Stimulated activated CD8-positive, alpha-beta memory T cell treated with anti-CD3 and anti-CD28 coated beads, Interleukin-7, amount 100 ng/mL, for 1 hour (primary cell): Measurements from ENCODE around the gene MTX1.

Experiments
- DNase-seq, 2 donors: peaks; one replicate each; pipeline ENCODE4 v3.0.0-alpha.2; 2020; ENCODE audit warnings: low read depth in 2 of 2

Gene MTX1

DNA sequence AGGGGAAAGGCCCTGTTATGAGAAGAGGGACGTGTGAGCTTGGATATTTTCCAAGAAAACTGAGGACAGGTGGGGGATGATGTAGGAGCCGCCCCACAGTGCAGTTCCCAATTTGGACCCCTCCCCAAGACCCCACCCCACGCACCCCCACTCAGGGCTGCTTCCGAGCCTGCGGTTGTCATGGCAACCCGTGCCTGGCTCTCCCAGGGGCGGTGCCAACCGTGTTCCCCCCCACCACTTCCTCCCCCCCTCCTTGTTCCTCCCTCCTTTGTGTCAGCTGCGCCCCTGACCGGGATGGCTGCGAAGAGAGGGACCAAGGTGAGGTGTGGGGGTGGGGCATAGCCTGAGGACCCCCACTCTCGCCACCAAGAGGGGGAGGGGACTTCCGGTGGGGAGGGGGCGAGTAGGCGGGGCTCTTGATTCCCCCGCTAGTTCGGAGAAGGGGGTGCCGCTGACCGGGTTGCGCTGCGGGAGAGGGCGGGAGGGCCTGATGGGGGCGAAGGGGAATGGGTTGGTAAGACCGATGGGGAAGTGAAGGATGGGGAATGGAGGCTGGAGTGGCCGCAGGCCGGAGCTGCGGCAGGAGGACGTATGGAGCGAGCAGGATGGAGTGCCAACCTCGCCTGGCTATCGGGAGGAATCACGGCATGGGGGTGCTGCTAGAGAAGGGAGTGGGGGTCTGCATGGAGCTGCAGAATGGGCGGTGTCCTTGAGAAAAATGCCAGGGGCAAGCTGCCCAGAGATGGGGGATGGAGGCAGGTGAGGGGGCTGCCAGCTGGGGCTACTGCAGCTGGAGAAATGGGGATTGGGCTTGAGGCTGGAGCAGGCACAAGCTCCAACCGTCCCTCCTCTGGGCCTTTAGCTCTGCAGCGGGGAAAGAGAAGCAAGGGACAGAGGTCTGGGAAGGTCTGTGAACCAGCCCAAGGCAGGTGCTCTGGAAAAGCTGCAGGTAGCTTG, 33.9 kb upstream of the MTX1 start:
- DNase-seq = no peak

DNA sequence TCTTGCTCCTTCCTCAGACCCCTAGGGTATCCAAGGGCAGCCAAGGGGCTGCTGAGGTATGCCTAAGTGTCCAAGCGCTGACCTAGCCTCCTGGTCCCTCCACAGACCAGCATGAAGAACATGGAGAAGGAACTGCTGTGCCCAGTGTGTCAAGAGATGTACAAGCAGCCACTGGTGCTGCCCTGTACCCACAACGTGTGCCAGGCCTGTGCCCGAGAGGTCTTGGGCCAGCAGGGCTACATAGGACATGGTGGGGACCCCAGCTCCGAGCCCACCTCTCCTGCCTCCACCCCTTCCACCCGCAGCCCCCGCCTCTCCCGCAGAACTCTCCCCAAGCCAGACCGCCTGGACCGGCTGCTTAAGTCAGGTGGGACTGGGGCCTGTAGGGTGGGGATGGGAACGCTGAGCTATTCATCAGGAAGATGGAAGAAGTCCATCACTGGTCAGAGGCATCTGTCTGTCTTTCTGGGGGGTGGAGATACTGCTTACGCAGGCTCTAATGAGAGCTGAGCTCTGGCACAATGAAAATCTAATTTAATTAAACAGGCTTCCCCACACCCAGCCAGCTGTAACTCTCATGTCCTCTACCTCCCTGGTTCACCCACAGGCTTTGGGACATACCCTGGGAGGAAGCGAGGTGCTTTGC, 33.1 kb upstream of the MTX1 start:
- DNase-seq = no peak

DNA sequence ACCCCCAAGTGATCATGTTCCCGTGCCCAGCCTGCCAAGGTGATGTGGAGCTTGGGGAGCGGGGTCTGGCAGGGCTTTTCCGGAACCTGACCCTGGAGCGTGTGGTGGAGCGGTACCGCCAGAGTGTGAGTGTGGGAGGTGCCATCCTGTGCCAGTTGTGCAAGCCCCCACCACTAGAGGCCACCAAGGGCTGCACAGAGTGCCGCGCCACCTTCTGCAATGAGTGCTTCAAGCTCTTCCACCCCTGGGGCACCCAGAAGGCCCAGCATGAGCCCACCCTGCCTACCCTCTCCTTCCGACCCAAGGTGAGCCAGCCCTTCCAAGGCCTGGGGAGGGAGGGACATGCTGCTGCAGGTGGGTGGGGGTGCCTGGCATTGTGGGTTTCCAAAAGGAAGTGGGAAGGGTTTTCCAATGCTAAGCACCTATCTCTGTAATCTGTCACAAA, 32.5 kb upstream of the MTX1 start:
- no peak for DNase-seq

DNA sequence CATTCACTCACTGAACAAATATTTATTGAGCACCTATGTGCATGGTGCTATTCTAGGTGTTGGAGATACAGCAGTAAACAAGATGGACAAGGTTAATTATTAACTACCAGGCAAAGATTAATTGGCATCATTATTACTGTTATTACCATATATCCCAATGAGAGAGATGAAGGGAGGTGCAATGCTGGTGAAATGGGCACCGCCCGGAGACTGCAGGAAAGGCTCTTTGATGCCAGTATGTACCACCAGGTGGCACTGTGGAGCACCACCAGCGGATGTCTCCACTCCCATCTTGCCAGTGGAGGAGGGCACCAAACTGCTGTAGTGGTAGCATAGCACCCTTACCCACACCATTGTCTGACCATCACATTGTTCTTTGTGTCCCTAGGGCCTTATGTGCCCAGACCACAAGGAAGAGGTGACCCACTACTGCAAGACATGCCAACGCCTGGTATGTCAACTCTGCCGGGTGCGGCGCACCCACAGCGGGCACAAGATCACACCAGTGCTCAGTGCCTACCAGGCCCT, 31.9 kb upstream of the MTX1 start:
- DNase-seq = peak; percentile 71 to 87

DNA sequence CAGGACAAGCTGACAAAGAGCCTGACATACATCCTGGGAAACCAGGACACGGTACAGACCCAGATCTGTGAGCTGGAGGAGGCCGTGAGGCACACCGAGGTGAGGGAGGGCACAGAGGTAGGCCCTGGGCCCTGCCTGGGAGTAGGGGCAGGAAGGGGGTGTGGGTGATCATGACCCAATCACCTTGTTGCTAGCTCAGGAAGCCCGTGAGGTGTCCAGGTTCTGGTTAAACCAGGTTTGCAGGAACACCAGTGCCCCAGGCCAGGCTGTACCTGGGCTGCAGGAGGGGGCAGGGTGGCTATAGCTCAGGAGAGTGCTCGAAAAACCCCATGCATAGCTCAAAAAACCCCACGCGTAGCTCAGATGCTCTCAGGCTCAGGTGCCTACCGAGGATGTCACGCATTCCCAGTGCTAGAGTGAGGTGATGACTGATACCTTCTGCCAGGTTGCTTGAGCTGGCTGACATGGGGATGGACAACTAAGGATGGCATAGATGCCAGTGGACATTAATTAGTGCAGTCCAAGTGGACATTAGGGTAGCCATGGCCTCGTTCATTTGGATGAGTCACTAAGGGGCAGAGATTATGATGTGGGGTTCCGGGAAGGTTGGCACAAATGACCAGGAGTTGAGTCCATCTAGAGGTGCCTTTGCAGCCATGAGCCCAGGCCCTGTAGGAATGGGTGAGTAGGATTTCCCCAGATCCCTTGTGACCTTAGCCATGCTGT, 31.1 kb upstream of the MTX1 start:
- DNase-seq = no peak

DNA sequence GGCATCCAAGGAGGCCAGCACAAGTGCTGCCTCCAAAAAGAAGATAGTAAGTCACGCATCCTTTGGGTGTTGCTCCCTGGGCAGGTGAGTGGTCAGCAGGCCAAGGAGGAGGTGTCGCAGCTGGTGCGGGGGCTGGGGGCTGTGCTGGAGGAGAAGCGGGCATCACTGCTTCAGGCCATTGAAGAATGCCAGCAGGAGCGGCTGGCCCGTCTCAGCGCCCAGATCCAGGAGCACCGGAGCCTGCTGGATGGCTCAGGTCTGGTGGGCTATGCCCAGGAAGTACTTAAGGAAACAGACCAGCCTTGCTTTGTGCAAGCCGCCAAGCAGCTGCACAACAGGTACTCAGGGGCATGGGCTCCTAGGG, 30.6 kb upstream of the MTX1 start:
- no peak for DNase-seq

DNA sequence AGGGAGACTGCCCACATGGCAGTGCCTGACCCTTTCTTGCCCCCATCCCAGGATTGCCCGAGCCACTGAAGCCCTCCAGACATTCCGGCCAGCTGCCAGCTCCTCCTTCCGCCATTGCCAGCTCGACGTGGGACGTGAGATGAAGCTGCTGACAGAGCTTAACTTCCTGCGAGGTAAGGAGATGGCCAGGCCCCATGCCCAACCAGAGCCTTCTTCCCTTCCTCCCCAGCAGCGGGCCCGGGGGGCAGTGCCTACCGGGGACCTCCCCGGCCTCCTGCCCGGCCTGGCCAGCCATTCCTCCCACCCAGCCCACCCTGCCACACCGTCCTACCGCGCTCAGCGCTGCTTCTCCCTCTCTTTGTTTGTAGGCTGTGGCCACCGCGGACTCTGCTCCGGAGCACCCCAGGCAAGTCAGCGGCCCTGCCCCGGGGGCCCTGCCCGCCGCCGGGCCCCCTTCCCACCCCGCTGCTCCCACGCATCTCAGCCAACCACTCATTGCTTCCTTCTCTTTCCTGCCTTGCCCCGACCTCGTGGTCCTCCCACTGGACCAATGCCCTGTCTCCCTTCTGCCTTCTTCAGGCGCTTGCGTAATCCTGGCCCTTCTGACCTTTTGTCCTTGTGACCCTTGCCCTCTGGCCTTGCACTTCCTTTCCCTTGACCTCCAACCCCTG, 29.9 kb upstream of the MTX1 start:
- no peak for DNase-seq

DNA sequence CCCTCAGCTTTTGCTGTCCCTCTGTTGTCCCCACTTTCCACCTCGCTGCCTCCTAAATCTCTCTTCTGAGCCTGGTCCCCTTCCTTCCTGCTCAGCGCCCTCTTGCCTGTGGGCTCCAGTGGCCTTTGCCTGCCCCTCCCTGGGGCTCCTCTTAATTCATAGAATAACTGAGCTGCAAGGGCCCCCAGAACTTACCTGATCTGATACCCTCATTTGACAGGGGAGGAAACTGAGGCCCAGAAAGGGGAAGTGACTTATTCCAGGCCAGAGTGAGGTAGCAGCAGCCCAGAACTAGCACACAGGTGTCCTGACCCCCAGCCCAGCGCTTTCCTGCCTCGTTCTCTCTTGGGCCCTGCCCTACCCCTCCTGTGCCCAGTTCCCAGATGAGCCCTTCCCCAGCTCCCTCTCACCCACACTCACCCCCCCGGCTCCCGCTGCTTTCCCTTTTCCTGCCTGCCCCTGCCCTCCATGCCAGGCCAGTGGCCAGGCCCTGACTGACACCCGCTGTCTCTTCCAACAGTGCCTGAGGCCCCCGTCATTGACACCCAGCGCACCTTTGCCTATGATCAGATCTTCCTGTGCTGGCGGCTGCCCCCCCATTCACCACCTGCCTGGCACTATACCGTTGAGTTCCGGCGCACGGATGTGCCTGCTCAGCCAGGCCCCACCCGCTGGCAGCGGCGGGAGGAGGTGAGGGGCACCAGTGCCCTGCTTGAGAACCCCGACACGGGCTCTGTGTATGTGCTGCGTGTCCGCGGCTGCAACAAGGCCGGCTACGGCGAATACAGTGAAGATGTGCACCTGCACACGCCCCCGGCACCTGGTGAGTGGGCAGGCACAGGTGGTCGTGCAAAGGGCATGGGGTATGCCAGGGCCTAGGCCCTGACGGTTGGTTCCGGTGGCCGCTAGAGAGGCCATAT, 29.1 kb upstream of the MTX1 start:
- DNase-seq = no peak

DNA sequence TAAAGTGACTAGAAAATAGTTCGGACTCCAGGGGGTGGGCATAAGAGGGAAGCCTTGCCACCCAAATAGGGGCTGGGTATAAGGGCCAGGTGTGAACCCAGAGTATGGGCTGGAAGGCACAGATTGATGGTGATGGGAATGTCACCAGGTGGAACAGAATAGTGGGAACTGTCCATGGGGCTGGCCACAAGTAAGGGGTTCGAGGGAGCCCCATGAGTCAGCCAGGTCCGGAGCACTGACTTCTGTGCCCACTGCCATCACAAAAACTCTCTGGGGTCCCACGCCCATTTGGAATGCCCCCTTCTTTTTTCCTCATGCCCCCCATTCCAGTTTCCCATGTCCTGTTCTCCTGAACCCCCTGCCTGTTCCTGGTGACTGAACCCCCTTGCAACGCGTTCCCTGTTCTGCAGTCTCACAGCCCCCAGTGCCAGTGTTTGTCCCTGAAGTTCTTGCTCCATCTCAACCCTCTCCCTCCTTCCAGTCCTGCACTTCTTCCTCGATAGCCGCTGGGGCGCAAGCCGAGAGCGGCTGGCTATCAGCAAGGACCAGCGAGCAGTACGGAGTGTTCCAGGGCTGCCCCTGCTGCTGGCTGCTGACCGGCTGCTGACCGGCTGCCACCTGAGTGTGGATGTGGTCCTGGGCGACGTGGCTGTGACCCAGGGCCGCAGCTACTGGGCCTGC, 27.0 kb upstream of the MTX1 start:
- DNase-seq = no peak

DNA sequence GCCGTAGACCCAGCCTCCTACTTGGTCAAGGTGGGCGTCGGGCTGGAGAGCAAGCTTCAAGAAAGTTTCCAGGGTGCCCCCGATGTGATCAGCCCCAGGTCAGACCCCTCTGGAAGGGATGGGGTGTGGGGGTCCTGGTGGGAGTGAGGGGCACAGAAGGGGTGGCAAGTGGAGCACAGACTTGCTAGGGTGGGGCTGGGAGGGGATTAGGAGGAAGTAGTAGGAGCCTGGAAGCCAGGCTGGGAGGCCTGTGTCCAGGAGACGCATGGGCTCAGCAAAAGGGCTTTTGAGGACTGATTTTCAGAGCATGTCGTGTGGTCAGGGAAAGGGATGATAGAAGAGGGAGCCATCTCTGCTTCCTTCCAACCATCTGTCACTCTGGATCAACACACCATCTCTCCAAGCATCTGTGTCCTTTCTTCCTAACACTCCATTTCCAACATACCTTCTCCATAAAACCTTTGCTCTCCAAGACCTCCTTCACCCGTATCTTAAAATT, 26.4 kb upstream of the MTX1 start:
- no peak for DNase-seq

DNA sequence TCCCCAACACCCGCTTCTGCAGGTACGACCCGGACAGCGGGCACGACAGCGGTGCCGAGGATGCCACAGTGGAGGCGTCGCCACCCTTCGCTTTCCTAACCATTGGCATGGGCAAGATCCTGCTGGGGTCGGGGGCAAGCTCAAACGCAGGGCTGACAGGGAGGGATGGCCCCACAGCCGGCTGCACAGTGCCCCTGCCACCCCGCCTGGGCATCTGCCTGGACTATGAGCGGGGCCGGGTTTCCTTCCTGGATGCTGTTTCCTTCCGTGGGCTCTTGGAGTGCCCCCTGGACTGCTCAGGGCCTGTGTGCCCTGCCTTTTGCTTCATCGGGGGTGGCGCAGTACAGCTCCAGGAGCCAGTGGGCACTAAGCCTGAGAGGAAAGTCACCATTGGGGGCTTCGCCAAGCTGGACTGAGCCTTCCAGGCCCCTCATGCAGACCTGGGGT, 24.7 kb upstream of the MTX1 start:
- DNase-seq = no peak

DNA sequence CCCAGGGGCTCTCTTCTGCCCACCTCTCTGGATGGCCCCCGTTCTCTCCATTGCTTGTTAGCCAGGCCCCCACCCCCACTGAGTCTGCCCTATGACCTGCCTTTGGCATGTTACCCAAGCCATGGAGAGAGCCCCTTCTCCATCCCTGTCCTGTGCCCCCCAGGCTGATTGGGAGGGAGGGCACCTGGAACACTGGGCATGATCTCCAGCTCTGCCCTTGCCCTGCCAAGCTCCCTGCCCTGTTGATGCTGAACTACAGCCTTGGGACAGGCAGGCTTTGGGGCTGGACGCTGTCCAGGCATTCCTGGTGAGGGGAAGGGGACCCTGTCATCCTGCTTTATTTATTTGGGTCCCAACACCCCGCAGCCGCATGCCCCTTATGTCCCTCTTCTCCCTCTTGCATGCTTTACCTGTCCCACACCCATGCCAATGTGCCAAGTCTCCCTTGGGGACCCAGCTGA, 24.1 kb upstream of the MTX1 start:
- DNase-seq = no peak

DNA sequence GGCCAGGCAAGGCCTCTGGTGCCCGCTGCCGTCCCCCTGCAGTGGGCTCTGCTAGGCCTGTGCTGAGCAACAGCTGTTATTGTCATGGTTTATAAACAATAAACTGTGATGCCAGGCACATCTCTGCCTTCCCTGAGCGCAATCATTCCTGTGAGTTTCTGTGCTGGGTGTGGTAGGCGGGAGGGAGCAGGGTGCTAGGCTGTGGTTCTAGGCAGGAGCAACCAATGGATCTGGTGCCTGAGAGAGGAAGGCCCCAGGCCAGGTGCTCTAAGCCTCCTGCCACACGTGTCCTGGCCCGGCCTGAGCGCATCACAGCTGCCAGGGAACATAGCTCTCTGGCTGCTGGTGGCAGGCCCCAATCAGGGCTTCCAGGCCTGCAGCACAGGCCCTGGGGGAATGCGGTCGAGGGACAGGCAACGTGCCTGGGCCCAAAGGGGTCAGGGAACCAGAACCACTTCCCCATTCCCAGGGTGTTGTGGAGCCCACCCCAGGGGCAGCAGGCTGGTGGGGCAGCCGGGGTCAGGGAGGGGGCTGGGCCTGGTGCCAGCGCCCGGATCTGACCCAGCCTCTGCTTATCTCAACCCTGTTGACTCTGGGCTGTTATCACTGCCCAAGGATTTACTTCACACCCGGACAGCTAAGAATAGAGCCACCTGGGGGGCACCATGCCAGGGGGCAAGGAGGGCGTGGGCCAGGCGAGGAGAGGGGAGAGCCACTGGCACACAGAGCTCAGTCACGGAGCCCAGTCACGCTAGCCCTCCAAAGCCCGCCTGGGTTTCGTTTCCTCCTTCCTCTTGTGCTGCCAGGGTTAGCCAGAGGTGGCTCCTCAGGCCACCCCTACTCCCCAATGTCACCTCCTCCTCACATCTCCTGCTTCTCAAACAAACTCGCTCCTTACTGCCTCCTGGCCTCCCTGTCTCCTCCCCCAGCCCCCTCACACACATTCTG, 23.4 kb upstream of the MTX1 start:
- no peak for DNase-seq

DNA sequence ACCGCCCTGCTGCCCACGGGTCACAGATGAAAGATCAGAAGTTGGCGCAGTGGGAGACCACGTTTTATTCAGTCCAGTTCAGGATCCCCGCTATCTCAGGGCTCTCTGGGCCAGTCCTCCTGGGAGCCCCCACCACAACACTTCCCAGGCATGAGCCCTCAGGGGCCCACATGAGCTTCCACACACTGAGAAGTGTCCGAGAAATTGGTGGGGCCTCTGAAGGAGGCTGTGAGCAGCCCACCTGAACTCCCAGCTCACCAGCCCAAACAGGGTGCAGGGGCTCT, 22.8 kb upstream of the MTX1 start:
- DNase-seq = no peak

DNA sequence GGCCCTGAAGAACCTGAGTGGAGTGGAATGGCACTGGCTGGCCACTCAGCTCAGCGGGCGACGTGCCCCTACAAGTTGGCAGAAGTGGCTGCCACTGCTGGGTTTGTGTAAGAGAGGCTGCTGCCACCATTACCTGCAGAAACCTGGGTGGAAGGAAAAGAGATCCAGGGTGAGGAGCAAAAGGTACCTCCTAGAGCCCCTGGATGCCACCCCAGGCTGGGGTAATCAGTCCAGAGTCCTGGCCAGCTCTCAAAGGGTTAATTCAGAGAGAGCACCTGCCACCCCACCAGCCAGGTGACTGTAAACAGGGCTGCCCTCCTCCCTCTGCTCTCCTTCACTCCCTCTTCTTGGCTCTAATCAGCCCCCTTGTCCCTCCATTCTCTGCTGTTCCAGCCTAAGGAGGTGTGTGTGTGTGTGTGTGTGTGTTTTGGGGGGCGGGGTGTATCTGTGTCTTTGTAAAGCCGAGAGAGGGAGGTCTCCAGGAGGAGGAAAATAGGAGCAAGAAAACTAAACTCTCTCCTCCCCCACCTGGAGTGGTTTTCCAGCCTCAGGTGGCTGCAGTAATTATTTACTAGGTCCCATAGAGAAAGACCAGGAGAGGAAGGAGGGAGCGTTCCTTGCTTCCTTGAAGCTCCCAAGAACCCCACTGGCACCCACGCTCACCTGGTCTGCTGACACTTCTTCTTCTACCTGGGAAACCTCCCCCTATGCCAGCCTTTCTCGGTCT, 22.3 kb upstream of the MTX1 start:
- no peak for DNase-seq

DNA sequence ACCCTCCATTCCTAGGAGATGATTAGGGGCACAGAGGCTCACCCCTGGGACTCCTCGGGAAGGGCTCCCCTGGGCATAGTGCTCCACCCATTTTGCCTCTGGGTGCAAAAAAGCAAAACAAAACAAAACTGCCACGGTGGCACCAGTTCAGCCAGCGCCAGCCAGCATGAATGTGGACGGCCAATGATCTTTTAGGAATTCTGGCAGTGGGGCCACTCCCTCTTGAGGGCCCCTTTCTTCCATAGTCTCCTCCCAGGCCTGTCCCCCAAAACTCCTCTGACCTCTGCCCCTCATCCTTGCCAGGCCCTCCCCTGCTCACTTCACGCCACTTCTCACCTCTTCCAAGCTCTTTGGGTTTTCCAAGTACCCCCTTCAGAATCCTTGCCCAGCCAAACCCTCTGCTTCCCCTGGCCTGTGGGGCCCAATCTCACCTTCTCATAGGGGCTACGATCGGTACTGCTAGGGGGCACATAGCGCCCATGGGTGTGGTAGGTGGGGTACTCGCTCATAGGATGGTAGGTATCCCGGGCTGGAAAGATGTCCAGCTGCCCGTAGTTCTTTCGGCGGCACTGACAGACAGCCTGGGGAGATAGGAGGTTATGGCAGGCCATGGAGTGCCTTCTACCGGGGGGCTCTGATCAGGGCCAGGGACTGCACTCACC, 21.6 kb upstream of the MTX1 start:
- DNase-seq = no peak

DNA sequence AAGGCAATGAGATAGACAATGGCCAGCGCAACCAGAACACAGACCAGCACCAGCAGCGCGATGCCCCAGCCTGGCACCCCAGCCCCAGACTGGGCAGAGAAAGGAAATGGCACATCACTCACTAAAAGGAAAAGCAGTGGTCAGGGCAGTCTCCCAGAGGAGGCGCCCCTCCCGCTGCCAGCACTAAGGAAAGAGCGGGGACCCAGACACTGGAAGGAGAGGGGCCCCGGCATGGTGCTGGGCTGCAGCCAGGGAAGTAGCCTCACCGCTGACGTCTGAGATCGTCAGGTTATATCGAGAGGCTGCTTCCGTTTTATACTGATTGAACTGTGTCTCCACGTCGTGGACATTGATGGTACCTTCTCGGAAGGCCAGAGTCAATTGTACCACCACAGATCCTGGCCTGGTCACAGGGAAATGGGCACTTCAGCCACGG, 21.0 kb upstream of the MTX1 start:
- DNase-seq = no peak

DNA sequence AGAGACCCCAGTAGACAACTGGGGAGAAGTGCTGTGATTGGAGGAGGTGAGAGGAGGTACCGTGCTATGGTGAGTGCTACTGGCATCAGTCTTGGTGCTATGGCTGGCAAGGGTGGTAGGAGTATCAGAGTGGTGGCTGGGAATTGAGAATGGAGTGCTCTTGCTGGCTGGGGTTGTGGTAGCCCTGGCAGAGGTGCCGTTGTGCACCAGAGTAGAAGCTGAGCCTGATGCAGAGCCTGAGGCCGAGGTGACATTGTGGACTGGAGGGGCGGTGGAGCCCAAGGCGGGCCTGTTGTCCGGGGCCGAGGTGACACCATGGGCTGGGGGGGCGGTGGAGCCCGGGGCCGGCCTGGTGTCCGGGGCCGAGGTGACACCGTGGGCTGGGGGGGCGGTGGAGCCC, 20.2 kb upstream of the MTX1 start:
- DNase-seq = no peak
